Right ventricle myocardium superior (tissue), 1 donor: ENCODE results near the gene CDC42. TPM values are rescaled to one million over a fixed set of nuclear protein-coding genes. Genes with fewer than 3 reads are reported as not detected.
A peak's percentile ranks its signal among the peaks of the same experiment; 100 is the strongest.
"Not testable (repeated sequence)": the region's sequence is repeated elsewhere in the genome, so short reads cannot be mapped to it uniquely, and the experiment has no call there.

ENCODE experiments used
- ATAC-seq: fragments of 200-7000 bp; cut with Tn5 transposase; one replicate; pipeline ENCODE4 v1.9.1; 2020; ENCODE audit warnings: mild to moderate bottlenecking; ENCODE audit not compliant: poor library complexity
- DNase-seq: peaks from one replicate; pipeline ENCODE4 v3.0.0-alpha.2; 2020
- intact Hi-C: fragments of 100-400 bp; cut with DNase I; formaldehyde crosslinking; loops from one replicate; pipeline ENCODE4 v1.11.2; 2022
- total RNA-seq: library from RNA; stranded (reverse); fragmentation: NEBNext Ultra II Directional; extraction: Animal tissue kit (Norgen Biotek cat#: 25700); gene quantifications from one replicate; pipeline ENCODE4 v1.2.1, GENCODE V29; 2021
- donor health status: DM: no; HTN: yes; CAD: no; lungs with severe emphysema.

CDC42 gene
- total RNA-seq, 1 donor from 2014 or later: 137 TPM

GRCh38 chr1:22031214-22031962 lies 21.1 kb upstream of the CDC42 start:
- ATAC-seq (peak; percentile 85), DNase-seq (no peak)
- intact Hi-C loops: no loop called here

DNA sequence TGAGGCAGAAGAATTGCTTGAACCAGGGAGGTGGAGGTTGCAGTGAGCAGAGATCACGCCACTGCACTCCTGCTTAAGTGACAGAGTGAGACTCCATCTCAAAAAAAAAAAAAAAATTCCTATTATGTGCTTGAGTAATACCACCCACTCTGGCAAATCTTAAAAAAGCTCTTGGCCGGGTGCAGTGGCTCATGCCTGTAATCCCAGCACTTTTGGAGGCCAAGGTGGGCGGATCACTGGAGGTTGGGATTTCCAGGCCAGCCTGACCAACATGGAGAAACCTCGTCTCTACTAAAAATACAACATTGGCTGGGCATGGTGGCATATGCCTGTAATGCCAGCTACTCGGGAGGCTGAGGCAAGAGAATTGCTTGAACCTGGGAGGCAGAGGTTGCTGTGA lies 17.7 kb upstream of the CDC42 start:
- DNase-seq, ATAC-seq, intact Hi-C loops: not testable (repeated sequence)

GRCh38 chr1:22037520-22037919 lies 15.0 kb upstream of the CDC42 start:
- intact Hi-C loops: no loop called here
- no peak for ATAC-seq

DNA sequence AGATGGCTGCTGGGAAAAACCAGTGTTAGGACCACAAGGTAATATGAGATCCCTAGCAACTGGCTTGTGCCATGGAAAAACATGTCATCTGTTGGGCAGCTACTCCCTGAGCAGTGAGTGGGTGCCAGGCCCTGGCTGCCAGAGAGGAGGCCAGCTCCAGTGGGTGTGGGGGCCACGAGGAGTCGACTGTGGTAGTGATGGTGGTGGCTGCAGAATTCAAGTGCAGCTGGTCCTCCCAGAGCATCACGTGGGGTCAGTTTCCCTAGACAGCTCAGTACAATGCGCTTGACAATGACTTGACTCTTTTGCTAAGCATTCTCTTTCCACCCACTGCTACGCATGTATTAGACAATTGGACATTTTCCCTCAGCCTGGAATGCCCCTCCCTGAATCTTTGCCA lies 14.5 kb upstream of the CDC42 start:
- DNase-seq (no peak), ATAC-seq (peak; percentile 77)
- intact Hi-C loops: no loop called here

More at GRCh38 chr1:22037520-22037919, 15.0 kb upstream of the CDC42 start:
- no peak for DNase-seq

DNA sequence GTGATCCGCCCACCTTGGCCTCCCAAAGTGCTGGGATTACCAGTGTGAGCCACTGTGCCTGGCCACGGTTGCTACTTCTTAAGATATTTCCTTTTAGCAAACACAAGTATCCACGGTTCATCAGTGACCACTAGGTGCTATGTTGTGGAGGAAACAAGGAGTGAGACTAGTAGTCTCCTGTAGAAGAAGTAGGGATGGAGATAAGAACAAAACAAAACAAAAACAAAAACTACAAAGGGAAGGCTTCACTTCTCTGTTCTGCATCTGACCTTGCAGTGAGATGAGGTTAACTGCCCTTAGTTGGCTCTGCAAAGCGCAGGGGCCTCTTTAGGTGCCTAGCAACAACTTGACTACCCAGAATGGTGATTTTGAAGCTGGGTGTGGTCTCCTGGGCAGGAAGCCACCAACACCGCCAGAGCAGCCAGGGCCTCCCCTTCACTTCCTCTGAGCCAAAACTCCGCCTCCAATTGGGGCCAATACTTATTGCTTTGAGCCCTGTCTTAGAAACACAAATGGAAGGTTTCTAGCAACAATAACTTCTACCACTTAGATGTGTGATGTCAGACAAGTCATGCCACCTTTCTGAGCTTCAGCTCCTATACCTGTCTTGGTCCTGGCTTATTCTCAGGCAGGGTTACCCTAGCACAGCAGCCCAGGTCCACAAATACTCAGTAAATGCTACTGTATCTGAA lies 12.8 kb upstream of the CDC42 start:
- intact Hi-C loops: no loop called here
- peak; percentile 81 for DNase-seq
- ATAC-seq: peak; percentile 83

DNA sequence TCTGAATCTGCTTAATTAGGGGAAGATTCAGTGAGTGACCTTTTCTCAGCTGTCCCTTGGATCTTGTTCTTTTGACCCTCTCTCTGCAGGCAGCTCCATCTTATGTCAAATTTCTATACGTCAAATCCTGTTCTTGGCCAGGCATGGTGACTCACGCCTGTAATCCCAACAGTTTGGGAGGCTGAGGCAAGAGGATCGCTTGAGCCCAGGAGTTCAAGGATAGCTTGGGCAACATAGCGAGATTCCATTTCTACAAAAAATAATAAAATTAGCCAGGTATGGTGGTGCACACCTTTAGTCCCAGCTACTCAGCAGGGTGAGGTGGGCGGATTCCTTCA lies 12.3 kb upstream of the CDC42 start:
- intact Hi-C loops: no loop called here
- DNase-seq (no peak), ATAC-seq (no peak)

DNA sequence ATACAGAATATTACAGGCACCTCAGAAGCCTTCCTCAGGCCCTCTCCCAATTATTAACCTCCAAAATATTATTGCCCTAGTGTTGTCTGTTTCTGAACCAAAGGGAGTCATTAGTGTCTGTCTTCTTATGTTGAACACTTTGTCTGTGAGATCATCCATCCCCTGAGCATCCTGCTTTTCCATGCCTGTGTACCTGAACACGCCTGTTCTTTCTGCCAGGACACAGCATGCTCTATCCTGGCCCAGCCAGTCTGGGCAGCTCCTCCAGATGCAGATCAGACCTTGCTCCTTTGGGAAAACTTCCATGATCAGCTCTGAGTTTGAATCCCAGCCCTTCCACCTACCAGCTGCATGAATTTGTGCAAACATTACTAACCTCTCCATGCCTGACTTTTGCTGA lies 11.0 kb upstream of the CDC42 start:
- intact Hi-C loops: no loop called here
- ATAC-seq (no peak), DNase-seq (no peak)

DNA sequence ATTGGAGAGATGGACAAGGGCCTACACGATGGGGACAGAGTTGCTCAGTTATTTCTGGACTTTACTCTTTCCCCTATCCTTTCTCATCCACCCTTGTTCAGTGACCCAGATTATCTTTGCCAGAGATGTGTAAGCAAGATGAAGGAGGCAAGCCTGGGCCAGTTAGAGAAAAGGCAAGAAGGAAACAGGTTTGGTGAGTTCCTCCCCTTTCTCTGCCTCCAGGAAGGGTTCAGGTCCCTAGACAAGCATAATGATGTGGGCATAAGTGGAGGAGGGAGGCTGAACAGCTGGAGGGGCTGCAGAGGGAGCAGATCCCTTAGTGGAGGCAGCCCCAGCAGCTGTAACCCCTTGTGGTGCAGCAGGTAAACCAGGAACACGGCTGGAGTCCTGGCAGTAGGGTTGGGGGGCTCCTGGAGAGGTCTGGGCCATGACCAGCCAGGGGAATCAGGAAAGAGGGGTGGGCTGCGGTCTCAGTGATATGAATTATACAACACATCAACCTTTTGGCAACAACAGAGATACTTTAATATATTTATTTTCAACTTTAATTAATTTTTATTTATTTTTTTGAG lies 9.2 kb upstream of the CDC42 start:
- no peak for DNase-seq
- no peak for ATAC-seq
- intact Hi-C loops: no loop called here

GRCh38 chr1:22044690-22045420 lies 7.7 kb upstream of the CDC42 start:
- DNase-seq (no peak), ATAC-seq (no peak)
- intact Hi-C loops: no loop called here

- intact Hi-C loops: no loop called here
- ATAC-seq (no peak), DNase-seq (no peak)
Observed at GRCh38 chr1:22045604-22046228, 6.8 kb upstream of the CDC42 start.

GRCh38 chr1:22048351-22049192 lies 3.9 kb upstream of the CDC42 start:
- no peak for ATAC-seq
- no peak for DNase-seq
- intact Hi-C loops: no loop called here

GRCh38 chr1:22050330-22050729 lies 2.2 kb upstream of the CDC42 start:
- DNase-seq: no peak
- intact Hi-C loops: no loop called here
- no peak for ATAC-seq

DNA sequence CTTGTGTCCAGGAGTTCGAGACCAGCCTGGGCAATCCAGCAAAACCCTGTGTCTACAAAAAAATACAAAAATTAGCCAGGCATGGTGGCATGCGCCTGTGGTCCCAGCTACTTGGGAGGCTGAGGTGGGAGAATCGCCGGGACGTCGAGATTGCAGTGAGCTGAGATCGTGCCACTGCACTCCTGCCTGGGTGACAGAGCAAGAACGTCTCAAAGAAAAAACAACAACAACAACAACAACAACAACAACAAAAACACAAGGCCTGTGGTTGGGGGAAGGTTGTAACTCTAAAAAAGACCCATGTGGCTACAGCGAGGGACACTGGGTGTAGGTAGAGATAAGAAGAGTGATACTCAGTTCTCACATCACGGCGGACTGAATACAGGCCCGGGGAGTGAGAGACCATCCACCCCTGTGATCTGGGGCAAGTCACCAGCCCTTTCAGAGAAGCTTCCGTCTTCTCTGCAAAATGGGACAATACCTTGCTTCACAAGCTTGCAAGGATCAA lies 848 bp upstream of the CDC42 start:
- DNase-seq (no peak), ATAC-seq (no peak)
- intact Hi-C loops: no loop called here

DNA sequence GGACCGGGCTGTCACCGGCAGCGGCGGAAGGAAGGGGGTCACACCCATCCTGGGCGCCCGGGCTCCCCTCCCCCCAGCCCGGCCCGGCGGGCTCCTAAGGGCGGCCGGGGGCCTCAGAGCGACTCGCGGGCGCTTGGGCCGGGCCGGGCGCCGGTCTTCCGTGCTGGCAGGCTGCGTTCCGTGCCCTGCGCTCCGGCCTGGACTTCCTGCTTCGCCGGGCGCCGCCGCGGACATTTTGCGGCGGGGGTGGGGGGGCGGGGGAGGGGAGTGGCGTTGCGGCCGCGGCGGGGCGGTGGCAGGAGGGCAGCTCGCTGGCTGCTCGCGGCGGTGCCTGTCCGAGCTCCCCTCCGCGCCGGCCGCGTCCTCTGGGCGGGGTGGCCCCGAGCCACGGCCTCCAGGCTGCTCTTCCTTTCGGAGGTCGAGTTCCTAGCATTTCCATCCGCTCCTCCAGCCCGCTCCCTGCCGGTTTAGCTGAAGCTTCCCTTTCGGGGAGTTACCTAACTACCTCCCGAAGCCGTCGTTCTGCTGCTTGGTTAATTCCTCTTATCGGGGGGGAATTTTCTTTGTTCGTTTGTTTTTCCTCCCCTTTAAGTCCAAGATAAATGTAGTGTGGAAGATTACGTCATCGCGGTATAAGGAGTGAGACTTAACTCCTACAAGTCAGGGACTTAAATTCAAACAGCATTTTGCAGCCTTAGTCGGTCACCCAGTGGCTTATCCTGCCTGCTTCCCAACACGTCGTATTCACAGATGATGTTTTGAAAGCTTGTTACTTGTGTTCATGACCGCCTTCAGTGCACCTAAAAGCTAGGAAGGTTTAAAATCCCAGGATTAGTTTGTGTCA lies 730 bp downstream of the CDC42 start:
- DNase-seq (peak; percentile 77), ATAC-seq (peak; percentile 79)
- intact Hi-C loops: no loop called here

- ATAC-seq: no peak
- intact Hi-C loops: no loop called here
Observed at GRCh38 chr1:22053861-22054770, 1.6 kb downstream of the CDC42 start.

DNA sequence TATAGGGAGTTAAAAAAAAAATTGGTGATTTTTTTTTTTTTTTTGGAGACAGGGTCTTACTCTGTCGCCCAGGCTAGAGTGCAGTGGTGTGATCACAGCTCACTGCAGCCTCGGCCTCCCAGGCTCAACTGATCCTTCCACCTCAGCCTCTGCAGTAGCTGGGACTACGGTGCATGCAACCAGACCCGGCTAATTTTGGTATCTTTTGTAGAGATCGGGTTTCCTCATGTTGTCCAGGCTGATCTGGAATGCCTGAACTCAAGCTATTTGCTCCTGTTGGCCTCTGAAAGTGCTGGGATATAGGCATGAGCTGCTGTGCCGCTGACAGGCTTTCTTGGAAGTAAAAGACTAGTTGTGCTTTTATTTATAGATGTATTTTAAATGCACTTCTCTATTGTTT lies 3.0 kb downstream of the CDC42 start:
- intact Hi-C loops: no loop called here
- ATAC-seq (no peak), DNase-seq (no peak)

More at GRCh38 chr1:22053861-22054770, 1.6 kb downstream of the CDC42 start:
- no peak for DNase-seq
